Mammary epithelial cell (primary cell): Measurements from ENCODE around the gene GRAMD1B.
A peak's percentile ranks its signal among the peaks of the same experiment; 100 is the strongest.

Experiments used
- EZH2 ChIP-seq: IDR thresholded peaks from 2 replicates; pipeline ENCODE4 v1.6.1; 2012; ENCODE audit warnings: low read length, inconsistent platforms, borderline replicate concordance
- TF ChIP-seq, protein P1 (sequence below), 2 donors: IDR thresholded peaks in 1 of 2; conservative IDR thresholded peaks in 1 of 2; 2 replicates each; pipeline ENCODE4 v1.5.1; 2011 to 2012; ENCODE audit warnings: inconsistent platforms in 2 of 2, low read length in 2 of 2, mild to moderate bottlenecking in 2 of 2, control low read depth in 1 of 2, low read depth in 1 of 2; ENCODE audit not compliant: insufficient read depth in 1 of 2; ENCODE audit errors: extremely low read depth in 1 of 2

DNA sequence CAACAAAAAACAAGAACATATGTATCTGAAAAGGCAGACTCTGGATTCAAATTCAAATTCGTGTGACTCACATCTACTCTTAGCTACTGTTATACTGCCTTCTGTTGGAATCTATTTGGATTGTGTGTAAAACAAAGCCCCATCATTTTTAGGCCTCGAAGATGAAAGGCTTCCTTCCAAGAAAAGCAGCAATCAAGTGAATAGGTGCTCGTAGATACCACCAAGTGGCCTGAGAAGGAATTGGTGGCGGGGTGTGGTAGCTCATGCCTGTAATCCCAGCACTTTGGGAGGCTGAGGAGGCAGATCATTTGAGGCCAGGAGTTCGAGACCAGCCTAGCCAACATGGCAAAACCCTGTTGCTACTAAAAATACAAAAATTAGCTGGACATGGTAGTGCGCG is 4.2 kb downstream of the GRAMD1B start:
- TF ChIP-seq, protein P1, sequence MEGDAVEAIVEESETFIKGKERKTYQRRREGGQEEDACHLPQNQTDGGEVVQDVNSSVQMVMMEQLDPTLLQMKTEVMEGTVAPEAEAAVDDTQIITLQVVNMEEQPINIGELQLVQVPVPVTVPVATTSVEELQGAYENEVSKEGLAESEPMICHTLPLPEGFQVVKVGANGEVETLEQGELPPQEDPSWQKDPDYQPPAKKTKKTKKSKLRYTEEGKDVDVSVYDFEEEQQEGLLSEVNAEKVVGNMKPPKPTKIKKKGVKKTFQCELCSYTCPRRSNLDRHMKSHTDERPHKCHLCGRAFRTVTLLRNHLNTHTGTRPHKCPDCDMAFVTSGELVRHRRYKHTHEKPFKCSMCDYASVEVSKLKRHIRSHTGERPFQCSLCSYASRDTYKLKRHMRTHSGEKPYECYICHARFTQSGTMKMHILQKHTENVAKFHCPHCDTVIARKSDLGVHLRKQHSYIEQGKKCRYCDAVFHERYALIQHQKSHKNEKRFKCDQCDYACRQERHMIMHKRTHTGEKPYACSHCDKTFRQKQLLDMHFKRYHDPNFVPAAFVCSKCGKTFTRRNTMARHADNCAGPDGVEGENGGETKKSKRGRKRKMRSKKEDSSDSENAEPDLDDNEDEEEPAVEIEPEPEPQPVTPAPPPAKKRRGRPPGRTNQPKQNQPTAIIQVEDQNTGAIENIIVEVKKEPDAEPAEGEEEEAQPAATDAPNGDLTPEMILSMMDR (conservative IDR thresholded peaks at IDR 0.05 in 1 of 2, IDR thresholded peaks at IDR 0.05 in 1 of 2; ENCODE audit: extremely low read depth in 1 of 2, insufficient read depth in 1 of 2, low read depth in 1 of 2, low read length in 2 of 2): peak in 1 of 2 donors; percentile 28
- TF ChIP-seq EZH2: no peak
